GM23338 (cell line): ENCODE results near the gene LRP4. TPM values are rescaled to one million over a fixed set of nuclear protein-coding genes. Genes with fewer than 3 reads are reported as not detected.
A peak's percentile ranks its signal among the peaks of the same experiment; 100 is the strongest.

Experiments used
- ATAC-seq: fragments of 200-7000 bp; cut with Tn5 transposase; 3 replicates; pipeline ENCODE4 v1.9.1; 2020
- DNase-seq: peaks from one replicate; pipeline ENCODE4 v3.0.0-alpha.2; 2015; ENCODE audit warnings: low spot score
- H2AFZ ChIP-seq: fragments of 200-600 bp; sonication (generic); 2 replicates; pipeline ENCODE4 v1.8.0; 2016; ENCODE audit warnings: antibody characterized with exemption, mild to moderate bottlenecking, moderate library complexity
- H3F3A ChIP-seq: fragments of 200-600 bp; sonication (generic); replicated peaks from 2 replicates; pipeline ENCODE4 v1.8.0; 2017; ENCODE audit warnings: antibody characterized with exemption, mixed run types, low read depth
- H3K27ac ChIP-seq: fragments of 200-600 bp; sonication (generic); 2 replicates; pipeline ENCODE4 v1.6.1; 2016; ENCODE audit warnings: low read depth
- H3K27me3 ChIP-seq: fragments of 200-600 bp; sonication (generic); 2 replicates; pipeline ENCODE4 v1.8.0; 2016; ENCODE audit warnings: mild to moderate bottlenecking, mixed run types, moderate library complexity; ENCODE audit not compliant: insufficient read depth
- H3K36me3 ChIP-seq: fragments of 200-600 bp; sonication (generic); 2 replicates; pipeline ENCODE4 v1.8.0; 2016; ENCODE audit warnings: mild to moderate bottlenecking; ENCODE audit not compliant: insufficient read depth
- H3K4me1 ChIP-seq: fragments of 200-600 bp; sonication (generic); 2 replicates; pipeline ENCODE4 v1.8.0; 2016; ENCODE audit warnings: mild to moderate bottlenecking, moderate library complexity; ENCODE audit not compliant: insufficient read depth
- H3K4me2 ChIP-seq: fragments of 200-600 bp; sonication (generic); 2 replicates; pipeline ENCODE4 v1.7.1; 2017; ENCODE audit warnings: mixed run types
- H3K4me3 ChIP-seq: fragments of 200-600 bp; sonication (generic); 2 replicates; pipeline ENCODE4 v1.6.1; 2016; ENCODE audit warnings: mixed run types
- H3K79me2 ChIP-seq: fragments of 200-600 bp; sonication (generic); replicated peaks from 2 replicates; pipeline ENCODE4 v1.8.0; 2017; ENCODE audit warnings: mild to moderate bottlenecking; ENCODE audit not compliant: insufficient read depth
- H3K9me2 ChIP-seq: fragments of 200-600 bp; sonication (generic); 2 replicates; pipeline ENCODE4 v1.8.0; 2017; ENCODE audit not compliant: insufficient read depth
- H4K20me1 ChIP-seq: fragments of 200-600 bp; sonication (generic); replicated peaks from 2 replicates; pipeline ENCODE4 v1.8.0; 2017; ENCODE audit warnings: mild to moderate bottlenecking; ENCODE audit not compliant: insufficient read depth
- H3K27ac Mint-ChIP-seq: 2 replicates; pipeline ENCODE4 v1.8.0; 2020; ENCODE audit warnings: inconsistent platforms, mild to moderate bottlenecking, moderate library complexity, mixed read lengths
- H3K27me3 Mint-ChIP-seq: 3 replicates; pipeline ENCODE4 v1.8.0; 2022; ENCODE audit warnings: low read depth, mild to moderate bottlenecking, moderate library complexity, mixed read lengths, inconsistent platforms; ENCODE audit not compliant: insufficient read depth, poor library complexity
- H3K36me3 Mint-ChIP-seq: 3 replicates; pipeline ENCODE4 v1.8.0; 2021; ENCODE audit warnings: low read depth, mild to moderate bottlenecking, inconsistent platforms, moderate library complexity, mixed read lengths
- H3K4me1 Mint-ChIP-seq: 3 replicates; pipeline ENCODE4 v1.8.0; 2020; ENCODE audit warnings: mild to moderate bottlenecking, inconsistent platforms, mixed read lengths
- H3K4me3 Mint-ChIP-seq: 3 replicates; pipeline ENCODE4 v1.8.0; 2021; ENCODE audit warnings: moderate library complexity, mild to moderate bottlenecking, inconsistent platforms, mixed read lengths
- H3K9me3 Mint-ChIP-seq: 3 replicates; pipeline ENCODE4 v1.8.0; 2020; ENCODE audit warnings: moderate library complexity, mild to moderate bottlenecking, inconsistent platforms, mixed read lengths
- CREB1 ChIP-seq: fragments of 250-450 bp; sonication (Bioruptor Pico); IDR thresholded peaks from 2 replicates; pipeline ENCODE4 v1.5.0; 2020; ENCODE audit warnings: low read depth, mild to moderate bottlenecking, moderate library complexity
- CTCF ChIP-seq, 2 experiments: fragments of 200-600 bp in 1 of 2; sonication (generic) in 1 of 2; conservative IDR thresholded peaks; 2 replicates each; pipeline versions ENCODE4 v1.5.1 to v1.6.1; 2016 to 2017; ENCODE audit warnings: antibody characterized with exemption in 2 of 2, low read depth in 2 of 2, mild to moderate bottlenecking in 2 of 2, moderate library complexity in 1 of 2
- ETS1 ChIP-seq: IDR thresholded peaks from 2 replicates; pipeline ENCODE4 v1.6.1; 2016; ENCODE audit warnings: antibody characterized with exemption
- EZH2 ChIP-seq: fragments of 200-600 bp; sonication (generic); IDR thresholded peaks from one replicate; pipeline ENCODE4 v1.8.0; 2017; ENCODE audit warnings: antibody characterized with exemption, mild to moderate bottlenecking, low read depth; ENCODE audit not compliant: unreplicated experiment
- EZH2phosphoT487 ChIP-seq: fragments of 200-600 bp; sonication (generic); IDR thresholded peaks from one replicate; pipeline ENCODE4 v1.8.1; 2018; ENCODE audit warnings: antibody characterized with exemption; ENCODE audit not compliant: unreplicated experiment
- JUNB ChIP-seq: IDR thresholded peaks from one replicate; pipeline ENCODE4 v1.6.1; 2016; ENCODE audit warnings: antibody characterized with exemption; ENCODE audit not compliant: unreplicated experiment
- NANOG ChIP-seq: IDR thresholded peaks from 2 replicates; pipeline ENCODE4 v1.6.1; 2016; ENCODE audit warnings: antibody characterized with exemption, borderline replicate concordance
- POLR2AphosphoS5 ChIP-seq: IDR thresholded peaks from 2 replicates; pipeline ENCODE4 v1.6.1; 2016; ENCODE audit warnings: antibody characterized with exemption, low read depth
- REST ChIP-seq: IDR thresholded peaks from one replicate; pipeline ENCODE4 v1.6.1; 2018; ENCODE audit warnings: antibody characterized with exemption; ENCODE audit not compliant: unreplicated experiment
- STAT1 ChIP-seq: IDR thresholded peaks from one replicate; pipeline ENCODE4 v1.6.1; 2016; ENCODE audit warnings: antibody characterized with exemption; ENCODE audit not compliant: unreplicated experiment
- ZNF114 ChIP-seq: fragments of 250-450 bp; sonication (Bioruptor Pico); IDR thresholded peaks from 2 replicates; pipeline ENCODE4 v1.5.0; 2020; ENCODE audit warnings: mild to moderate bottlenecking, moderate library complexity
- ZNF331 ChIP-seq: fragments of 250-450 bp; sonication (Bioruptor Pico); IDR thresholded peaks from 2 replicates; pipeline ENCODE4 v1.5.0; 2020; ENCODE audit warnings: low read depth, mild to moderate bottlenecking, moderate library complexity
- ZNF462 ChIP-seq: fragments of 250-450 bp; sonication (Bioruptor Pico); IDR thresholded peaks from 2 replicates; pipeline ENCODE4 v1.5.0; 2020; ENCODE audit warnings: mild to moderate bottlenecking, moderate library complexity
- polyA plus RNA-seq: library from polyadenylated mRNA; unstranded; fragments of >200 nt; fragmentation: Nextera tagmentation; extraction: Ambion mirVana; gene quantifications from 2 replicates; pipeline ENCODE4 v1.2.1, GENCODE V29; 2016
- total RNA-seq: library from RNA; depleted of rRNA; stranded (reverse); fragments of >200 nt; shearing (Covaris generic); gene quantifications from 2 replicates; pipeline ENCODE4 v1.2.3, GENCODE V29; 2014

Gene LRP4
- total and polyA plus RNA-seq, 2 experiments from 2014 or later, result 6.0 to 18.4 TPM

GRCh38 chr11:46907606-46908005, 10.7 kb downstream of the LRP4 start:
- peak overlapping the region; percentile 20; the same call in 1 of the 2 replicates for H3K27ac Mint-ChIP-seq
- no peaks in the 10 kb centered on the region for H3K27me3 ChIP-seq
- no peak overlapping the region for H2AFZ ChIP-seq
- no peak for TF ChIP-seq CREB1
- no peak for TF ChIP-seq NANOG
- TF ChIP-seq EZH2, result no peak
- TF ChIP-seq REST, result no peak
- no peak for TF ChIP-seq JUNB
- TF ChIP-seq ZNF114 (CRISPR knock-in tag), result no peak
- no peak for TF ChIP-seq ZNF462
- TF ChIP-seq CTCF (conservative IDR thresholded peaks at IDR 0.05; ENCODE audit: low read depth in 2 of 2), result no peak
- TF ChIP-seq POLR2AphosphoS5, result no peak
- TF ChIP-seq STAT1, result no peak
- no peak for TF ChIP-seq ZNF331
- no peak for TF ChIP-seq EZH2phosphoT487
- TF ChIP-seq ETS1, result no peak
- H3K36me3 Mint-ChIP-seq, result peaks cover 24% of the 10 kb centered on the region
- no peaks in the 10 kb centered on the region for H3K36me3 ChIP-seq
- peaks cover 22% of the 10 kb centered on the region for H3F3A ChIP-seq
- H4K20me1 ChIP-seq, result 0 out of 2 replicates have a peak, but pooled peaks cover 3% of the 10 kb centered on the region
- H3K4me3 ChIP-seq, result no peak overlapping the region
- DNase-seq (no peak), ATAC-seq (no peak)
- peak overlapping the region; percentile 91 for H3K27ac ChIP-seq
- H3K4me1 Mint-ChIP-seq, result peaks cover 72% of the 10 kb centered on the region
- H3K27me3 Mint-ChIP-seq, result peaks cover 11% of the 10 kb centered on the region
- H3K4me2 ChIP-seq, result peak overlapping the region; percentile 67; the same call in 1 of the 2 replicates
- no peaks in the 10 kb centered on the region for H3K9me2 ChIP-seq
- peaks cover 65% of the 10 kb centered on the region for H3K4me1 ChIP-seq
- H3K4me3 Mint-ChIP-seq, result no peak overlapping the region; the same call in 2 of the 3 replicates
- H3K9me3 Mint-ChIP-seq, result no peaks in the 10 kb centered on the region
- H3K79me2 ChIP-seq, result peaks cover 60% of the 10 kb centered on the region
